Measurements from ENCODE around the gene DNTT.

The DNTT gene

DNA sequence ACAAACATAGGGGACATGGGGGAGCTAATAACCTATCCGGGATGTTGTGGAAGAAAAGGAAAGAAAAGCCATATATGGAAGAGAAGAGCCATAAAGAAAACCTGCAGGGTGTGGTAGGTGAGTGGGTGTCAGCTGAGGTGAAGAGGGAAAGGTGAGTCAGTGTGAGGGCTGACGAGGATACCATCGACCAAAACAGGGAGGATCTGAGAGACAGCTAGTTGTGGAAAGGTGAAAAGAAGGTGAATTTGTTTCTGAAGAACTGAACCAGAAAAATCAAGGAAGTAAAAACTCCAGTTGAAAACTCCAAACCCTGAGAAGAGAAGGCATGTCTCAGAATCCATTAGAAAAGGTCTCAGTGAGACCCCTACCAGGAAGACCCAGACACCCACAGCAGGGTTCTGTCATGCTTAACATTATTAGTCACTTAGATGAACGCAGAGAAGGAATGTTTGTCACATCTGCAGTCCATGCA, 37.0 kb upstream of the DNTT start:
- H4K20me1 ChIP-seq (ENCODE audit: insufficient read depth, low read length, poor library complexity, severe bottlenecking) = no peaks in the 10 kb centered on the region
- no peak overlapping the region for H2AFZ ChIP-seq (ENCODE audit: low read length)
- no peak overlapping the region for H3K4me3 ChIP-seq (ENCODE audit: low read length, poor library complexity, severe bottlenecking)
- no peaks in the 10 kb centered on the region for H3F3A ChIP-seq (ENCODE audit: low read depth)
- no peaks in the 10 kb centered on the region for H3K36me3 ChIP-seq (ENCODE audit: insufficient read depth, low read length)
- no peaks in the 10 kb centered on the region for H3K79me2 ChIP-seq (ENCODE audit: insufficient read depth, low read length)
- no peak overlapping the region for H3K9ac ChIP-seq (ENCODE audit: low read depth, low read length, poor library complexity, severe bottlenecking)
- no peaks in the 10 kb centered on the region for H3K9me3 ChIP-seq (ENCODE audit: insufficient read depth, low read depth, low read length)
- no peak for TF ChIP-seq EZH2phosphoT487 (IDR thresholded peaks at IDR 0.05; ENCODE audit: borderline replicate concordance)
- TF ChIP-seq CTCF (conservative IDR thresholded peaks at IDR 0.05; ENCODE audit: low read length) = no peak
- no peaks in the 10 kb centered on the region for H3K4me1 ChIP-seq (ENCODE audit: insufficient read depth, low read length, poor library complexity, severe bottlenecking)
- H3K27me3 ChIP-seq (ENCODE audit: insufficient read depth, low read length, poor library complexity, severe bottlenecking) = no peaks in the 10 kb centered on the region
- H3K4me2 ChIP-seq (ENCODE audit: low read depth, low read length, poor library complexity, severe bottlenecking) = no peak overlapping the region
- H3K9me2 ChIP-seq (replicated peaks; ENCODE audit: low read depth, low read length) = no peaks in the 10 kb centered on the region

GRCh38 chr10:96268341-96268909, 35.8 kb upstream of the DNTT start:
- Histone ChIP-seq H4K20me1 (ENCODE audit: insufficient read depth, low read length, poor library complexity, severe bottlenecking) (no peaks in the 10 kb centered on the region), H2AFZ (ENCODE audit: low read length) (no peak overlapping the region), H3K9ac (ENCODE audit: low read depth, low read length, poor library complexity, severe bottlenecking) (no peak overlapping the region), H3K4me1 (ENCODE audit: insufficient read depth, low read length, poor library complexity, severe bottlenecking) (no peaks in the 10 kb centered on the region), H3K79me2 (ENCODE audit: insufficient read depth, low read length) (no peaks in the 10 kb centered on the region), H3K4me2 (ENCODE audit: low read depth, low read length, poor library complexity, severe bottlenecking) (no peak overlapping the region), H3F3A (ENCODE audit: low read depth) (no peaks in the 10 kb centered on the region), H3K36me3 (ENCODE audit: insufficient read depth, low read length) (no peaks in the 10 kb centered on the region), H3K9me2 (replicated peaks; ENCODE audit: low read depth, low read length) (no peaks in the 10 kb centered on the region), H3K27me3 (ENCODE audit: insufficient read depth, low read length, poor library complexity, severe bottlenecking) (no peaks in the 10 kb centered on the region), H3K4me3 (ENCODE audit: low read length, poor library complexity, severe bottlenecking) (no peak overlapping the region), H3K9me3 (ENCODE audit: insufficient read depth, low read depth, low read length) (no peaks in the 10 kb centered on the region)
- no peak for TF ChIP-seq CTCF (conservative IDR thresholded peaks at IDR 0.05; ENCODE audit: low read length)

GRCh38 chr10:96269438-96270300, 34.6 kb upstream of the DNTT start:
- no peak overlapping the region for H3K4me3 ChIP-seq (ENCODE audit: low read length, poor library complexity, severe bottlenecking)
- H3K9me3 ChIP-seq (ENCODE audit: insufficient read depth, low read depth, low read length) = no peaks in the 10 kb centered on the region
- no peaks in the 10 kb centered on the region for H3K79me2 ChIP-seq (ENCODE audit: insufficient read depth, low read length)
- H4K20me1 ChIP-seq (ENCODE audit: insufficient read depth, low read length, poor library complexity, severe bottlenecking) = no peaks in the 10 kb centered on the region
- H3K36me3 ChIP-seq (ENCODE audit: insufficient read depth, low read length) = no peaks in the 10 kb centered on the region
- H3K4me2 ChIP-seq (ENCODE audit: low read depth, low read length, poor library complexity, severe bottlenecking) = no peak overlapping the region
- no peak overlapping the region for H3K9ac ChIP-seq (ENCODE audit: low read depth, low read length, poor library complexity, severe bottlenecking)
- TF ChIP-seq CTCF (conservative IDR thresholded peaks at IDR 0.05; ENCODE audit: low read length) (no peak), EZH2phosphoT487 (IDR thresholded peaks at IDR 0.05; ENCODE audit: borderline replicate concordance) (no peak)
- H3K27me3 ChIP-seq (ENCODE audit: insufficient read depth, low read length, poor library complexity, severe bottlenecking) = no peaks in the 10 kb centered on the region
- H3K4me1 ChIP-seq (ENCODE audit: insufficient read depth, low read length, poor library complexity, severe bottlenecking) = no peaks in the 10 kb centered on the region
- H2AFZ ChIP-seq (ENCODE audit: low read length) = no peak overlapping the region
- H3F3A ChIP-seq (ENCODE audit: low read depth) = no peaks in the 10 kb centered on the region
- H3K9me2 ChIP-seq (replicated peaks; ENCODE audit: low read depth, low read length) = no peaks in the 10 kb centered on the region
